HL-60/S4 treated with phorbol 12-myristate 13-acetate at 8.2 ng/mL for 4 days and 3 days (cell line): ENCODE measurements around the gene TFF1.

Source experiments
- in situ Hi-C: fragments of 300-500 bp; cut with MboI; formaldehyde crosslinking; loops from 2 replicates; pipeline ENCODE4 v1.15.0; 2022; ENCODE audit warnings: low sequenced_read_pairs

The TFF1 gene

GRCh38 chr21:42400525-42400924, 34.2 kb upstream of the TFF1 start:
- in situ Hi-C loops, result no loop called here

GRCh38 chr21:42398436-42399028, 32.2 kb upstream of the TFF1 start:
- in situ Hi-C loops, result no loop called here

GRCh38 chr21:42397746-42398394, 31.5 kb upstream of the TFF1 start:
- in situ Hi-C loops, result no loop called here

- in situ Hi-C loops, result no loop called here
Measured at GRCh38 chr21:42396799-42397745, 30.7 kb upstream of the TFF1 start.

- in situ Hi-C loops, result no loop called here
Measured at GRCh38 chr21:42395905-42396651, 29.7 kb upstream of the TFF1 start, which contains the start of gene TMPRSS3. Gene TMPRSS3, minus strand, starts transcription at chr21:42396052. Its CDS starts 635 bp downstream, at chr21:42395417.

GRCh38 chr21:42395302-42395701, 29.0 kb upstream of the TFF1 start:
- in situ Hi-C loops, result no loop called here

- in situ Hi-C loops, result no loop called here
Measured at GRCh38 chr21:42393443-42393950, 27.2 kb upstream of the TFF1 start.

- in situ Hi-C loops, result no loop called here
Measured at GRCh38 chr21:42392731-42393442, 26.6 kb upstream of the TFF1 start.

GRCh38 chr21:42391297-42391696, 25.0 kb upstream of the TFF1 start:
- in situ Hi-C loops, result no loop called here

GRCh38 chr21:42390696-42391095, 24.4 kb upstream of the TFF1 start:
- in situ Hi-C loops, result no loop called here

- in situ Hi-C loops, result no loop called here
Measured at GRCh38 chr21:42390193-42390592, 23.9 kb upstream of the TFF1 start.

- in situ Hi-C loops, result no loop called here
Measured at GRCh38 chr21:42389449-42389835, 23.1 kb upstream of the TFF1 start.

- in situ Hi-C loops, result no loop called here
Measured at GRCh38 chr21:42388740-42389448, 22.6 kb upstream of the TFF1 start.

GRCh38 chr21:42387843-42388340, 21.6 kb upstream of the TFF1 start:
- in situ Hi-C loops, result no loop called here

GRCh38 chr21:42387164-42387563, 20.8 kb upstream of the TFF1 start:
- in situ Hi-C loops, result no loop called here

- in situ Hi-C loops, result no loop called here
Measured at GRCh38 chr21:42386034-42386591, 19.8 kb upstream of the TFF1 start.

- in situ Hi-C loops, result no loop called here
Measured at GRCh38 chr21:42385619-42386018, 19.3 kb upstream of the TFF1 start.

GRCh38 chr21:42384989-42385388, 18.7 kb upstream of the TFF1 start:
- in situ Hi-C loops, result no loop called here
